ENCODE data around the gene METTL9.

GRCh38 chr16:21663889-21664647, 64.7 kb downstream of the METTL9 start, which contains the start of gene OTOA:
- TF ChIP-seq CTCF (IDR thresholded peaks at IDR 0.05) (no peak), POLR2A (IDR thresholded peaks at IDR 0.05) (no peak), EP300 (IDR thresholded peaks at IDR 0.05) (no peak)

All from tibial nerve (tissue), 4 donors.